Esophagus mucosa (tissue), 1 donor: ENCODE results near the gene MYBL2. TPM values are rescaled to one million over a fixed set of nuclear protein-coding genes. Genes with fewer than 3 reads are reported as not detected.
"Not testable (repeated sequence)": the region's sequence is repeated elsewhere in the genome, so short reads cannot be mapped to it uniquely, and the experiment has no call there.

Source experiments
- ATAC-seq: fragments of 200-7000 bp; cut with Tn5 transposase; one replicate; pipeline ENCODE4 v1.9.1; 2020
- total RNA-seq: library from RNA; stranded (reverse); gene quantifications from one replicate; pipeline ENCODE4 v1.2.4, GENCODE V29; 2023
- donor health status: DM: yes; HTN: yes; CAD: no.

The MYBL2 gene
- total RNA-seq, 1 donor from 2014 or later, result 17.1 TPM

GRCh38 chr20:43752561-43753301 is 85.8 kb downstream of the MYBL2 start:
- no peak for ATAC-seq

- no peak for ATAC-seq
Measured at GRCh38 chr20:43755390-43755789, 88.5 kb downstream of the MYBL2 start.

GRCh38 chr20:43755851-43756250 is 88.9 kb downstream of the MYBL2 start:
- no peak for ATAC-seq

GRCh38 chr20:43757888-43758287 is 91.0 kb downstream of the MYBL2 start:
- ATAC-seq, result not testable (repeated sequence)

GRCh38 chr20:43761386-43762340 is 94.7 kb downstream of the MYBL2 start:
- no peak for ATAC-seq

GRCh38 chr20:43762911-43763310 is 96.0 kb downstream of the MYBL2 start:
- no peak for ATAC-seq

- no peak for ATAC-seq
Measured at GRCh38 chr20:43765916-43766315, 99.0 kb downstream of the MYBL2 start.

Other genes with a start within 250 kb of the MYBL2 start
- gene SRSF6, start 209.2 kb upstream of the MYBL2 start, total RNA-seq, result 75.8 TPM
- 4.9 TPM for gene L3MBTL1, start 159.4 kb upstream of the MYBL2 start, total RNA-seq
- gene SGK2, start 108.1 kb upstream of the MYBL2 start, total RNA-seq, result 0.36 TPM
- 15.3 TPM for gene IFT52, start 76.2 kb upstream of the MYBL2 start, total RNA-seq
- not detected for gene GTSF1L, start 59.9 kb downstream of the MYBL2 start, total RNA-seq
- 1.2 TPM for gene TOX2, start 247.7 kb downstream of the MYBL2 start, total RNA-seq